Muscle of leg (tissue), 16 donors: Measurements from ENCODE around the gene CD19. TPM values are rescaled to one million over a fixed set of nuclear protein-coding genes. Genes with fewer than 3 reads are reported as not detected.
"Not testable (repeated sequence)": the region's sequence is repeated elsewhere in the genome, so short reads cannot be mapped to it uniquely, and the experiment has no call there.

Source experiments
- DNase-seq: peaks from one replicate; pipeline ENCODE4 v3.0.0; 2013
- H3K27ac ChIP-seq: one replicate; pipeline ENCODE4 v1.5.1; 2013; ENCODE audit warnings: mild to moderate bottlenecking, low read length, control low read depth
- H3K27me3 ChIP-seq: one replicate; pipeline ENCODE4 v1.6.1; 2013; ENCODE audit warnings: low read length; ENCODE audit not compliant: control insufficient read depth, insufficient read depth
- H3K36me3 ChIP-seq: one replicate; pipeline ENCODE4 v1.6.1; 2013; ENCODE audit warnings: low read length; ENCODE audit not compliant: control insufficient read depth, insufficient read depth
- H3K4me1 ChIP-seq: one replicate; pipeline ENCODE4 v1.6.1; 2013; ENCODE audit warnings: low read length; ENCODE audit not compliant: control insufficient read depth, insufficient read depth
- H3K4me3 ChIP-seq: one replicate; pipeline ENCODE4 v1.5.1; 2013; ENCODE audit warnings: low read length, control low read depth
- H3K9me3 ChIP-seq: replicated peaks from 2 replicates; pipeline ENCODE4 v1.6.1; 2013; ENCODE audit warnings: low read depth, low read length; ENCODE audit not compliant: control insufficient read depth
- WGBS: methylation state at CpG from one replicate; pipeline ENCODE4 v1.1.5; 2013; ENCODE audit warnings: missing lambda C conversion rate; ENCODE audit not compliant: insufficient coverage; 5-methylcytosine and 5-hydroxymethylcytosine counted together
- long read RNA-seq, 11 donors: transcript quantifications; one replicate each; lab custom pipeline, GENCODE V29; 2026
- polyA plus RNA-seq, 8 donors: library from polyadenylated mRNA; unstranded; fragments of 120-200 nt; gene quantifications; one replicate each; pipeline versions ENCODE4 v1.2.1 to v1.2.3, GENCODE V29; 2013; ENCODE audit warnings: inconsistent platforms in 1 of 8, low replicate concordance in 1 of 8; ENCODE audit not compliant: insufficient read length in 8 of 8, insufficient read depth in 1 of 8
- total RNA-seq: library from RNA; stranded (reverse); fragments of 120-200 nt; gene quantifications from one replicate; pipeline ENCODE4 v1.2.4, GENCODE V29; 2013

CD19 gene
- total RNA-seq, result 0.13 TPM
- polyA plus RNA-seq, result under 1 TPM; 0.12 to 0.85 (median 0.31) TPM
- long read RNA-seq, donor 1, result 0 reads
- long read RNA-seq, donor 2, result 0 reads
- long read RNA-seq, donor 3, result 0 reads
- long read RNA-seq, donor 4, result 0 reads
- long read RNA-seq, donor 5, result 0 reads
- long read RNA-seq, donor 6, result 0 reads
- long read RNA-seq, donor 7, result 0 reads
- long read RNA-seq, donor 8, result 0 reads
- long read RNA-seq, donor 9, result 0 reads
- long read RNA-seq, donor 10, result 0 reads
- long read RNA-seq, donor 11, result 0 reads

- no peak within 1 kb of the TSS for H3K4me3 ChIP-seq
- no peaks in the 10 kb centered on the region for H3K36me3 ChIP-seq
- no peak for DNase-seq
- no peak within 1 kb of the TSS for H3K27ac ChIP-seq
- no peaks in the 10 kb centered on the region for H3K9me3 ChIP-seq
- peaks cover 12% of the 10 kb centered on the region for H3K4me1 ChIP-seq
- 90% methylated on average over 2 of the region's 10 CpGs for WGBS
- peaks cover 2% of the 10 kb centered on the region for H3K27me3 ChIP-seq
These were observed at the start of gene CD19 for GRCh38 chr16:28931801-28932225. Gene CD19 (plus strand): TSS chr16:28931971. CDS start chr16:28932001, 30 bp downstream.

GRCh38 chr16:28882551-28883160, 49.1 kb upstream of the CD19 start:
- H3K36me3 ChIP-seq, result peaks cover 45% of the 10 kb centered on the region
- H3K4me3 ChIP-seq, result peak overlapping the region; percentile 21
- H3K27ac ChIP-seq, result peak overlapping the region; percentile 90
- H3K27me3 ChIP-seq, result peaks cover 10% of the 10 kb centered on the region
- H3K9me3 ChIP-seq, result no peaks in the 10 kb centered on the region
- 19% methylated on average over 21 of the region's 24 CpGs for WGBS
- peaks cover 42% of the 10 kb centered on the region for H3K4me1 ChIP-seq
- peak; percentile 85 for DNase-seq

- peaks cover 38% of the 10 kb centered on the region for H3K4me1 ChIP-seq
- WGBS, result 56% methylated on average over 16 of the region's 25 CpGs
- no peak for DNase-seq
- H3K36me3 ChIP-seq, result peaks cover 47% of the 10 kb centered on the region
- H3K27ac ChIP-seq, result peak overlapping the region; percentile 90
- H3K4me3 ChIP-seq, result peak overlapping the region; percentile 21
- H3K27me3 ChIP-seq, result peaks cover 10% of the 10 kb centered on the region
- no peaks in the 10 kb centered on the region for H3K9me3 ChIP-seq
These were observed 48.4 kb upstream of the CD19 start for GRCh38 chr16:28883221-28883996.

- Histone ChIP-seq H3K4me1 (peaks cover 37% of the 10 kb centered on the region), H3K9me3 (no peaks in the 10 kb centered on the region), H3K36me3 (peaks cover 53% of the 10 kb centered on the region), H3K27me3 (peaks cover 10% of the 10 kb centered on the region), H3K27ac (peak overlapping the region; percentile 90), H3K4me3 (no peak overlapping the region)
- WGBS, result 88% methylated on average over 6 of the region's 6 CpGs
- no peak for DNase-seq
These were observed 47.7 kb upstream of the CD19 start for GRCh38 chr16:28884045-28884444.

GRCh38 chr16:28886945-28887344, 44.8 kb upstream of the CD19 start:
- H3K27ac ChIP-seq, result no peak overlapping the region
- H3K4me1 ChIP-seq, result peaks cover 19% of the 10 kb centered on the region
- H3K27me3 ChIP-seq, result peaks cover 4% of the 10 kb centered on the region
- WGBS, result 77% methylated on average over 10 of the region's 10 CpGs
- no peak overlapping the region for H3K4me3 ChIP-seq
- peaks cover 44% of the 10 kb centered on the region for H3K36me3 ChIP-seq
- DNase-seq, result no peak
- H3K9me3 ChIP-seq, result no peaks in the 10 kb centered on the region

- WGBS, result 92% methylated on average over 2 of the region's 5 CpGs
- H3K36me3 ChIP-seq, result peaks cover 40% of the 10 kb centered on the region
- H3K4me3 ChIP-seq, H3K27ac ChIP-seq, H3K27me3 ChIP-seq, H3K9me3 ChIP-seq, H3K4me1 ChIP-seq, DNase-seq: not testable (repeated sequence)
These were observed 41.4 kb upstream of the CD19 start for GRCh38 chr16:28890355-28890754.

- Histone ChIP-seq H3K27me3 (no peaks in the 10 kb centered on the region), H3K9me3 (no peaks in the 10 kb centered on the region), H3K27ac (no peak overlapping the region), H3K36me3 (peaks cover 26% of the 10 kb centered on the region), H3K4me3 (no peak overlapping the region), H3K4me1 (no peaks in the 10 kb centered on the region)
- no peak for DNase-seq
- WGBS, result 74% methylated on average over 10 of the region's 14 CpGs
These were observed 39.5 kb upstream of the CD19 start for GRCh38 chr16:28891964-28892890.

- no peaks in the 10 kb centered on the region for H3K27me3 ChIP-seq
- WGBS, result 100% methylated on average over 1 of the region's 4 CpGs
- no peak for DNase-seq
- H3K4me3 ChIP-seq, result no peak overlapping the region
- no peaks in the 10 kb centered on the region for H3K9me3 ChIP-seq
- H3K36me3 ChIP-seq, result peaks cover 31% of the 10 kb centered on the region
- no peaks in the 10 kb centered on the region for H3K4me1 ChIP-seq
- no peak overlapping the region for H3K27ac ChIP-seq
These were observed 38.5 kb upstream of the CD19 start for GRCh38 chr16:28893291-28893690.

- WGBS, result 93% methylated on average over 3 of the region's 4 CpGs
- H3K4me3 ChIP-seq, result no peak overlapping the region
- peaks cover 39% of the 10 kb centered on the region for H3K36me3 ChIP-seq
- H3K4me1 ChIP-seq, result no peaks in the 10 kb centered on the region
- H3K9me3 ChIP-seq, result no peaks in the 10 kb centered on the region
- DNase-seq, result no peak
- H3K27me3 ChIP-seq, result no peaks in the 10 kb centered on the region
- H3K27ac ChIP-seq, result no peak overlapping the region
These were observed 36.2 kb upstream of the CD19 start for GRCh38 chr16:28895609-28896008.
